ENCODE results near the gene LCN9.
"Not testable (repeated sequence)": the region's sequence is repeated elsewhere in the genome, so short reads cannot be mapped to it uniquely, and the experiment has no call there.

Gene LCN9

GRCh38 chr9:135664801-135665794, 2.0 kb downstream of the LCN9 start:
- in situ Hi-C loops (cut with MboI; ENCODE audit: low pct_unique_long_range_greater_than_20kb, low sequenced_read_pairs, unreplicated experiment): no loop called here
- no peak for DNase-seq (ENCODE audit: low spot score)
- TF ChIP-seq, protein P1, sequence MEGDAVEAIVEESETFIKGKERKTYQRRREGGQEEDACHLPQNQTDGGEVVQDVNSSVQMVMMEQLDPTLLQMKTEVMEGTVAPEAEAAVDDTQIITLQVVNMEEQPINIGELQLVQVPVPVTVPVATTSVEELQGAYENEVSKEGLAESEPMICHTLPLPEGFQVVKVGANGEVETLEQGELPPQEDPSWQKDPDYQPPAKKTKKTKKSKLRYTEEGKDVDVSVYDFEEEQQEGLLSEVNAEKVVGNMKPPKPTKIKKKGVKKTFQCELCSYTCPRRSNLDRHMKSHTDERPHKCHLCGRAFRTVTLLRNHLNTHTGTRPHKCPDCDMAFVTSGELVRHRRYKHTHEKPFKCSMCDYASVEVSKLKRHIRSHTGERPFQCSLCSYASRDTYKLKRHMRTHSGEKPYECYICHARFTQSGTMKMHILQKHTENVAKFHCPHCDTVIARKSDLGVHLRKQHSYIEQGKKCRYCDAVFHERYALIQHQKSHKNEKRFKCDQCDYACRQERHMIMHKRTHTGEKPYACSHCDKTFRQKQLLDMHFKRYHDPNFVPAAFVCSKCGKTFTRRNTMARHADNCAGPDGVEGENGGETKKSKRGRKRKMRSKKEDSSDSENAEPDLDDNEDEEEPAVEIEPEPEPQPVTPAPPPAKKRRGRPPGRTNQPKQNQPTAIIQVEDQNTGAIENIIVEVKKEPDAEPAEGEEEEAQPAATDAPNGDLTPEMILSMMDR (IDR thresholded peaks at IDR 0.05; ENCODE audit: extremely low read depth, insufficient read depth, missing control alignments): no peak

DNA sequence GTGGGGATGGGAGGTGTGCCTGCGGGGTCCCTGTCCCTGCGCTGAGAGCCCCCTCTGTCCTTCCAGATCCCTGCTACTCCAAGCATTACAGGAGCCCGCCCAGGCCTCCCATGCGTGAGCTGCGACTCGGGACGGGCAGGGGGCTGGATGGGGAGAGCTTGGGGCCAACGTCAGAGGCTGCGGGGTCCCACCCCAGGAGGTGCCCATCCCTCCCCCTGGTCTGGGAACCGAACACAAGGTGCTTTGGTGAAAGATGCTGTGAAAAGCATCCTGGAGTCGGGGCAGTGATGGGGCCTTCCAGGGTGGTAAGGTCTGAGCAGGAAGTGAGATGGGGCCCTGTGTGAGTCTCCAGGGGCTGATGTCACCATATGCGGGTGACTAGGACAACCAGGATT, 2.7 kb downstream of the LCN9 start:
- TF ChIP-seq, protein P1 (IDR thresholded peaks at IDR 0.05; ENCODE audit: extremely low read depth, insufficient read depth, missing control alignments): no peak
- no peak for DNase-seq (ENCODE audit: low spot score)
- in situ Hi-C loops (cut with MboI; ENCODE audit: low pct_unique_long_range_greater_than_20kb, low sequenced_read_pairs, unreplicated experiment): no loop called here

DNA sequence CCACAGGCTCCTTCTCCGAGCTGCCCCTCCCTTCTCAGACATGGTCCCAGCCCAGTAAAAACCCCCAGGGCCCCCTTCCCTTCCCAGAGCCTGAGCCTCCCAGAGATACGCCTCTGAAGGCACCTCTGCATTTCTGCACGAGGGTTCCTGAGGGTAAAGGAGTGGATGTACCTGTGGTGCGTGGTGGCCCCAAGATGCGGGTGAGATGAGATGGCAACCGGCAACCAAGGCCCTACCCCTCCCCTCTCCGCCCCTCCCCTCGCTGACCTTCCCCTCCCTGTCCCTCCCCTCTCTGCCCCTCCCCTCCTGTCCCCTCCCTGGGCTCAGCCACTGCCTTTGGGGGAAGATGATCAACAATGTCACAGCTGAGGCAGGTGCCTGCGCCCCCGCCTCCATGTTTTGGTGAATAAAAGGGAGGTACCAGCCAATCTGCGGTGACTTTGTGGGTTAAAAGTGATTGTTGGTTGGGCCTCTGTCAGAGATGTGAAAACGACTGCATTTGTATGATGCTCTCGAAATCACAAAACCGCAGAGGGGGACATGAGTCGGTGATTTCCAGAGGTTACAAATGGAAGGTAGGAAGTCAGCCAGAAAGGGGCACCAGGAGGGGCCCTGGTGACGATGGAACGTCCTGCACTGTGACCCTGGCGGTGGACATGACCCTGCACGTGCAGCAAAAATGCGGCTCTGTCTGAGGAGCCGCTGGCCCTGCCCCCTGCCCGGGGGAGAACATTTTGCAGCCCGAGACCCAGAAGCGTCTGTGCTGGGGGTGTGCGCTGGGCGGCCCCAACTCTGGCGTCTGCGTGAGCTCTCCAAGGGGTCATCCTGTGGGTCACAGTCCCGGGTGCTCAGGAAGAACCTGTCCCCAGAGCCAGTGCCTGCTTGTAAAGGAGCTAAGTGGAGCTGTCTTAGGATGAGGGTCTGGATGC, 3.7 kb downstream of the LCN9 start:
- DNase-seq (ENCODE audit: low spot score): no peak
- in situ Hi-C loops (cut with MboI; ENCODE audit: low pct_unique_long_range_greater_than_20kb, low sequenced_read_pairs, unreplicated experiment): no loop called here
- TF ChIP-seq, protein P1 (IDR thresholded peaks at IDR 0.05; ENCODE audit: extremely low read depth, insufficient read depth, missing control alignments): no peak

DNA sequence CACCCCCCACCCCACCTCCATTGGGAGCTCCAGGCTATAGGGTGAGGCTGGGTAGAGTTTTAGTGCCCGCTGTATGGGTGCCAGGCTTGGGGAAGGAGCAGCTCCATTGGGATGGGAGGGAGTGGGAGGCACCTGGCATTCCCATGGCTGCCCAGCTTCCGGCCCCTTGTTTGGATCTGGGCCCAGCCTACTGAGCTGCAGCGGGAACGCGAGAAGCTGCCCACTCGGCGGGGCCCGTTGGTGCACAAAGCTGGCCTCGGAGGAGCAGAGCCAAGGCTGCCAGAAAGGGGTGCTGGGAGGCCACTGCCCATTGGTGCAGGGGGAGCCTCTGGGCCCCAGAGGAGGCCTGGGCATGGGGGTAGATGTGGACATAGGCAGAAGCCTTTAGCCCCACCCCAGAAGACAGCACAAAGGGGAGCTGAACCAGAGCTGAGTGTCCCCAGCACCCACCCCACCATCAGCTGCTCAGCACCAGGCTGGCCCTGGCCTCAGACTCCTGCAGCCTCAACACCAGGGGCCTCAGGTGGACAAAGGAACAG, 4.4 kb downstream of the LCN9 start:
- in situ Hi-C loops (cut with MboI; ENCODE audit: low pct_unique_long_range_greater_than_20kb, low sequenced_read_pairs, unreplicated experiment): no loop called here
- TF ChIP-seq, protein P1 (IDR thresholded peaks at IDR 0.05; ENCODE audit: extremely low read depth, insufficient read depth, missing control alignments): no peak
- DNase-seq (ENCODE audit: low spot score): no peak

GRCh38 chr9:135669018-135669417, 5.9 kb downstream of the LCN9 start:
- in situ Hi-C loops (cut with MboI; ENCODE audit: low pct_unique_long_range_greater_than_20kb, low sequenced_read_pairs, unreplicated experiment): not testable (repeated sequence)

GRCh38 chr9:135669616-135670285, 6.6 kb downstream of the LCN9 start:
- no peak for DNase-seq (ENCODE audit: low spot score)
- in situ Hi-C loops (cut with MboI; ENCODE audit: low pct_unique_long_range_greater_than_20kb, low sequenced_read_pairs, unreplicated experiment): no loop called here
- TF ChIP-seq, protein P1 (IDR thresholded peaks at IDR 0.05; ENCODE audit: extremely low read depth, insufficient read depth, missing control alignments): no peak

More at GRCh38 chr9:135669018-135669417, 5.9 kb downstream of the LCN9 start:
- not testable (repeated sequence) for DNase-seq (ENCODE audit: low spot score)

Data from GM13977 (cell line).